K562 (cell line): ENCODE data around the gene FNBP1. TPM values are rescaled to one million over a fixed set of nuclear protein-coding genes. Genes with fewer than 3 reads are reported as not detected.

Experiments
- KHSRP ChIP-seq: fragments of 450-650 bp; IDR thresholded peaks from 2 replicates; pipeline ENCODE4 v1.6.1; 2017
- KLF6 ChIP-seq: fragments of 250-450 bp; sonication (Bioruptor Pico); IDR thresholded peaks from 2 replicates; pipeline ENCODE4 v1.4.0; 2020; ENCODE audit warnings: mild to moderate bottlenecking, moderate library complexity, borderline replicate concordance
- MXD1 ChIP-seq: fragments of 250-450 bp; sonication (Bioruptor Pico); IDR thresholded peaks from 2 replicates; pipeline ENCODE4 v1.8.0; 2021; ENCODE audit warnings: borderline replicate concordance, mild to moderate bottlenecking, moderate library complexity; ENCODE audit not compliant: poor library complexity, severe bottlenecking
- NELFE ChIP-seq: IDR thresholded peaks from 2 replicates; pipeline ENCODE4 v1.6.1; 2011; ENCODE audit warnings: mild to moderate bottlenecking; ENCODE audit not compliant: insufficient read depth, insufficient read length
- NR2F6 ChIP-seq: fragments of 450-650 bp; formaldehyde crosslinking; IDR thresholded peaks from 2 replicates; pipeline ENCODE4 v1.4.0; 2020; ENCODE audit warnings: mild to moderate bottlenecking
- PHF8 ChIP-seq: fragments of 200-600 bp; sonication (generic); IDR thresholded peaks from 2 replicates; pipeline ENCODE4 v1.6.1; 2012; ENCODE audit warnings: mixed run types, mild to moderate bottlenecking, inconsistent platforms, low read length, moderate library complexity, borderline replicate concordance
- POLR3G ChIP-seq: IDR thresholded peaks from 2 replicates; pipeline ENCODE4 v1.6.1; 2011; ENCODE audit not compliant: insufficient read length, insufficient replicate concordance; ENCODE audit errors: extremely low read depth
- SIX5 ChIP-seq, 2 experiments: IDR thresholded peaks; 2 replicates each; pipeline ENCODE4 v1.6.1; 2011; ENCODE audit warnings: low read length in 2 of 2, borderline replicate concordance in 1 of 2, low read depth in 1 of 2, mild to moderate bottlenecking in 1 of 2, moderate library complexity in 1 of 2; ENCODE audit not compliant: insufficient read depth in 1 of 2
- SMAD2 ChIP-seq: fragments of 150-350 bp; IDR thresholded peaks from 2 replicates; pipeline ENCODE4 v1.6.1; 2014; ENCODE audit warnings: low read depth, mild to moderate bottlenecking, low read length
- SMARCB1 ChIP-seq: IDR thresholded peaks from 2 replicates; pipeline ENCODE4 v1.6.1; 2011; ENCODE audit warnings: improper control_type of control experiment, low read depth; ENCODE audit not compliant: insufficient read length
- SNRNP70 ChIP-seq: fragments of 200-400 bp; formaldehyde crosslinking; optimal IDR thresholded peaks from 2 replicates; pipeline ENCODE3; 2017; ENCODE audit warnings: low read depth, low read length
- SP2 ChIP-seq: IDR thresholded peaks from 2 replicates; pipeline ENCODE4 v1.6.1; 2011; ENCODE audit warnings: mild to moderate bottlenecking, low read depth, low read length, moderate library complexity; ENCODE audit not compliant: poor library complexity, severe bottlenecking; ENCODE audit errors: extremely low read depth
- SRSF9 ChIP-seq: fragments of 200-400 bp; formaldehyde crosslinking; IDR thresholded peaks from 2 replicates; pipeline ENCODE4 v1.6.1; 2017; ENCODE audit warnings: low read depth, low read length, borderline replicate concordance
- ZNF12 ChIP-seq: sonication (generic); formaldehyde crosslinking; IDR thresholded peaks from 2 replicates; pipeline ENCODE4 v1.4.0; 2020; ENCODE audit warnings: mild to moderate bottlenecking, missing genetic modification reagents
- ZNF707 ChIP-seq: fragments of 250-450 bp; sonication (Bioruptor Pico); conservative IDR thresholded peaks from 2 replicates; pipeline ENCODE4 v1.8.0; 2022; ENCODE audit warnings: inconsistent platforms, mild to moderate bottlenecking, moderate library complexity
- ZSCAN29 ChIP-seq: fragments of 450-650 bp; IDR thresholded peaks from 2 replicates; pipeline ENCODE4 v1.6.1; 2017
- ZZZ3 ChIP-seq: fragments of 450-650 bp; IDR thresholded peaks from 2 replicates; pipeline ENCODE4 v1.6.1; 2016; ENCODE audit warnings: antibody characterized with exemption, mild to moderate bottlenecking, moderate library complexity
- polyA plus RNA-seq, 8 experiments: library from polyadenylated mRNA; depleted of rRNA in 4 of 8; stranded (reverse) in 5 of 8; unstranded in 3 of 8; fragments of >200 nt; fragmentation: Nextera tagmentation in 2 of 8; fragmentation: Illumina TruSeq in 1 of 8; extraction: Ambion mirVana in 2 of 8; extraction: Trizol in 1 of 8; gene quantifications; 2 replicates each; pipeline versions ENCODE4 v1.2.1 to v1.2.3, GENCODE V29; 2011 to 2014; ENCODE audit warnings: inconsistent platforms in 1 of 8, missing spikeins in 1 of 8
- total RNA-seq, 7 experiments: library from RNA; depleted of rRNA in 6 of 7; stranded (reverse); fragments of >200 nt in 6 of 7; fragmentation: Illumina TruSeq in 2 of 7; extraction: Trizol in 2 of 7; gene quantifications; 2 replicates each; pipeline versions ENCODE4 v1.2.1 to v1.2.3, GENCODE V29; 2011 to 2021; ENCODE audit warnings: low replicate concordance in 1 of 7
- TF ChIP-seq, protein P1 (sequence below): fragments of 450-650 bp; formaldehyde crosslinking; IDR thresholded peaks from 2 replicates; pipeline ENCODE4 v1.4.0; 2020; ENCODE audit warnings: mild to moderate bottlenecking, mixed read lengths
- TF ChIP-seq, protein P2 (sequence below): fragments of 450-650 bp; formaldehyde crosslinking; IDR thresholded peaks from 2 replicates; pipeline ENCODE4 v1.4.0; 2022; ENCODE audit warnings: missing genetic modification characterization
- TF ChIP-seq, protein P3 (sequence below): sonication (generic); formaldehyde crosslinking; IDR thresholded peaks from 2 replicates; pipeline ENCODE4 v1.8.0; 2022; ENCODE audit warnings: missing genetic modification reagents, mild to moderate bottlenecking, borderline replicate concordance

The FNBP1 gene
- total and polyA plus RNA-seq, 9 of the 15 experiments (the other 6 are each of a cell fraction or from before 2014, with no cell fraction given), result 1.8 to 14.9 (median 7.6) TPM

DNA sequence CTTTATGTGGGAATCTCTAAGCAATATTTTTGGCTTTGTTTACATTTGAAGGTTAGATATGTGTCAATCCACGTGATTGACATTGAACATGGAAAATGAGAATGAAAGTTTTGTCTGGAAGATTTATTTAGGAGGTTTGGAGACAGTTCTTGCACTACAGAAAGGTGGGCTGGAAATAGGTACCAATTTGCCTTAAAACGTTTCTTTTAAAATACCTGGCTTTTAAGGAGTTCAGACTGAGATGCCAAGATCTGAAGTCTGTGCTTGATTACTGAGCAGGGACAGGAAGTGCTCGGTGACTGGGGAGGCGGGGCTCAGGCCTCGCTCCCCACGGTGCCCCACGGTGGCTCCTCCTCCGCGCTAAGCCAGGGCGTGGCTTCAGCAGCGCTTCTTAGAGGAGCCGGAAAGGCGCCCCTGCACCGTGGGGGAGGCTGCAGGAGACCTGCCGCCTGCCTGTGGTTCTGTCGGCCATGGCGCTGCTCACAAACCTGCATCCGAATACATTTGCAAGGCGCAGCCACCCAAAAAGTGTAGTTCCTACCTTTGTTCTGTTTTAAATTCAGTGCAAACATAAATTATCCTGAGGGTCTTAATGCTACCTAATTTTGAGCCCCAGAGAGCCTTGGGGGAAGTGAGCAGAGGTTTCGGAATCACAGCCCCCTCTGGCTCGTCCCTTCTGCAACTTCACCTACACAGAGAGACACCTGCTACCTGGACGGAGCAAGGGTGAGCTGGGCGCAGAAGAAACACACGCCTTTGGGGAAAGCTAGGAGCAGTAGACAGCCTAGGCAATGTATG, 158.6 kb downstream of the FNBP1 start (continued):
- TF ChIP-seq SIX5 (IDR thresholded peaks at IDR 0.05; ENCODE audit: borderline replicate concordance in 1 of 2, insufficient read depth in 1 of 2, low read depth in 1 of 2, low read length in 2 of 2), result no peak
- no peak for TF ChIP-seq NELFE
- TF ChIP-seq POLR3G, result no peak
- no peak for TF ChIP-seq ZZZ3
- TF ChIP-seq SRSF9, result no peak
- TF ChIP-seq NR2F6 (CRISPR knock-in tag), result peak; percentile 54; the same call in 1 of the 2 replicates
- TF ChIP-seq, protein P1, sequence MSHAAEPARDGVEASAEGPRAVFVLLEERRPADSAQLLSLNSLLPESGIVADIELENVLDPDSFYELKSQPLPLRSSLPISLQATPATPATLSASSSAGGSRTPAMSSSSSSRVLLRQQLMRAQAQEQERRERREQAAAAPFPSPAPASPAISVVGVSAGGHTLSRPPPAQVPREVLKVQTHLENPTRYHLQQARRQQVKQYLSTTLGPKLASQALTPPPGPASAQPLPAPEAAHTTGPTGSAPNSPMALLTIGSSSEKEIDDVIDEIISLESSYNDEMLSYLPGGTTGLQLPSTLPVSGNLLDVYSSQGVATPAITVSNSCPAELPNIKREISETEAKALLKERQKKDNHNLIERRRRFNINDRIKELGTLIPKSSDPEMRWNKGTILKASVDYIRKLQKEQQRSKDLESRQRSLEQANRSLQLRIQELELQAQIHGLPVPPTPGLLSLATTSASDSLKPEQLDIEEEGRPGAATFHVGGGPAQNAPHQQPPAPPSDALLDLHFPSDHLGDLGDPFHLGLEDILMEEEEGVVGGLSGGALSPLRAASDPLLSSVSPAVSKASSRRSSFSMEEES (CRISPR knock-in tag), result peak; percentile 33
- TF ChIP-seq SMARCB1, result no peak
- no peak for TF ChIP-seq SP2
- no peak for TF ChIP-seq KHSRP
- peak; percentile 70; the same call in 1 of the 2 replicates for TF ChIP-seq KLF6 (CRISPR knock-in tag)
- TF ChIP-seq, protein P2, sequence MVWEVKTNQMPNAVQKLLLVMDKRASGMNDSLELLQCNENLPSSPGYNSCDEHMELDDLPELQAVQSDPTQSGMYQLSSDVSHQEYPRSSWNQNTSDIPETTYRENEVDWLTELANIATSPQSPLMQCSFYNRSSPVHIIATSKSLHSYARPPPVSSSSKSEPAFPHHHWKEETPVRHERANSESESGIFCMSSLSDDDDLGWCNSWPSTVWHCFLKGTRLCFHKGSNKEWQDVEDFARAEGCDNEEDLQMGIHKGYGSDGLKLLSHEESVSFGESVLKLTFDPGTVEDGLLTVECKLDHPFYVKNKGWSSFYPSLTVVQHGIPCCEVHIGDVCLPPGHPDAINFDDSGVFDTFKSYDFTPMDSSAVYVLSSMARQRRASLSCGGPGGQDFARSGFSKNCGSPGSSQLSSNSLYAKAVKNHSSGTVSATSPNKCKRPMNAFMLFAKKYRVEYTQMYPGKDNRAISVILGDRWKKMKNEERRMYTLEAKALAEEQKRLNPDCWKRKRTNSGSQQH (CRISPR knock-in tag), result peak; percentile 70; the same call in 1 of the 2 replicates
- no peak for TF ChIP-seq MXD1 (CRISPR knock-in tag)
- TF ChIP-seq, protein P3, sequence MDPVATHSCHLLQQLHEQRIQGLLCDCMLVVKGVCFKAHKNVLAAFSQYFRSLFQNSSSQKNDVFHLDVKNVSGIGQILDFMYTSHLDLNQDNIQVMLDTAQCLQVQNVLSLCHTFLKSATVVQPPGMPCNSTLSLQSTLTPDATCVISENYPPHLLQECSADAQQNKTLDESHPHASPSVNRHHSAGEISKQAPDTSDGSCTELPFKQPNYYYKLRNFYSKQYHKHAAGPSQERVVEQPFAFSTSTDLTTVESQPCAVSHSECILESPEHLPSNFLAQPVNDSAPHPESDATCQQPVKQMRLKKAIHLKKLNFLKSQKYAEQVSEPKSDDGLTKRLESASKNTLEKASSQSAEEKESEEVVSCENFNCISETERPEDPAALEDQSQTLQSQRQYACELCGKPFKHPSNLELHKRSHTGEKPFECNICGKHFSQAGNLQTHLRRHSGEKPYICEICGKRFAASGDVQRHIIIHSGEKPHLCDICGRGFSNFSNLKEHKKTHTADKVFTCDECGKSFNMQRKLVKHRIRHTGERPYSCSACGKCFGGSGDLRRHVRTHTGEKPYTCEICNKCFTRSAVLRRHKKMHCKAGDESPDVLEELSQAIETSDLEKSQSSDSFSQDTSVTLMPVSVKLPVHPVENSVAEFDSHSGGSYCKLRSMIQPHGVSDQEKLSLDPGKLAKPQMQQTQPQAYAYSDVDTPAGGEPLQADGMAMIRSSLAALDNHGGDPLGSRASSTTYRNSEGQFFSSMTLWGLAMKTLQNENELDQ, result no peak
- TF ChIP-seq PHF8, result peak; percentile 60; the same call in 1 of the 2 replicates
- no peak for TF ChIP-seq SMAD2
- TF ChIP-seq ZNF12 (CRISPR knock-in tag), result no peak
- no peak for TF ChIP-seq SNRNP70
- TF ChIP-seq ZNF707 (CRISPR knock-in tag), result no peak; the same call in 1 of the 2 replicates
- no peak for TF ChIP-seq ZSCAN29
